ENCODE data around the gene PDE6C.

GRCh38 chr10:93673791-93674190, 61.5 kb downstream of the PDE6C start:
- no peak for TF ChIP-seq CTCF (IDR thresholded peaks at IDR 0.05)
- TF ChIP-seq POLR2A (IDR thresholded peaks at IDR 0.05) = no peak
- no peak for TF ChIP-seq EP300 (IDR thresholded peaks at IDR 0.05)
